DOHH2 (cell line): ENCODE results near the gene RNF26.

Experiments used
- H3F3A ChIP-seq: fragments of 200-600 bp; sonication (generic), shearing (Covaris generic); 2 replicates; pipeline ENCODE4 v1.6.0; 2016; ENCODE audit warnings: antibody characterized with exemption, mild to moderate bottlenecking; ENCODE audit not compliant: control insufficient read depth, insufficient read depth
- H3K27ac ChIP-seq: fragments of 200-600 bp; sonication (generic); 2 replicates; pipeline ENCODE4 v1.5.1; 2014; ENCODE audit warnings: low read depth, mild to moderate bottlenecking, low read length, moderate library complexity
- H3K27me3 ChIP-seq: fragments of 200-600 bp; sonication (generic); 2 replicates; pipeline ENCODE4 v1.6.1; 2014; ENCODE audit warnings: mild to moderate bottlenecking, low read length, mixed read lengths; ENCODE audit not compliant: control insufficient read depth
- H3K36me3 ChIP-seq: fragments of 200-600 bp; sonication (generic); 2 replicates; pipeline ENCODE4 v1.6.1; 2014; ENCODE audit warnings: mild to moderate bottlenecking, low read length, moderate library complexity, mixed read lengths; ENCODE audit not compliant: control insufficient read depth
- H3K4me1 ChIP-seq: fragments of 200-600 bp; sonication (generic); 2 replicates; pipeline ENCODE4 v1.6.1; 2014; ENCODE audit warnings: mild to moderate bottlenecking, low read length, mixed read lengths; ENCODE audit not compliant: control insufficient read depth
- H3K4me2 ChIP-seq: fragments of 200-600 bp; sonication (generic); 2 replicates; pipeline ENCODE4 v1.6.0; 2014; ENCODE audit warnings: mild to moderate bottlenecking, low read length, moderate library complexity
- H3K4me3 ChIP-seq: fragments of 200-600 bp; sonication (generic); 2 replicates; pipeline ENCODE4 v1.5.1; 2014; ENCODE audit warnings: mild to moderate bottlenecking, low read length, mixed read lengths
- H3K79me2 ChIP-seq: fragments of 200-600 bp; sonication (generic); 2 replicates; pipeline ENCODE4 v1.6.1; 2014; ENCODE audit warnings: mild to moderate bottlenecking, low read length, mixed read lengths; ENCODE audit not compliant: control insufficient read depth
- H3K9me2 ChIP-seq: fragments of 200-600 bp; sonication (generic); replicated peaks from 2 replicates; pipeline ENCODE4 v1.6.1; 2014; ENCODE audit warnings: mild to moderate bottlenecking, low read length, mixed read lengths; ENCODE audit not compliant: control insufficient read depth
- H3K9me3 ChIP-seq: fragments of 200-600 bp; sonication (generic); 2 replicates; pipeline ENCODE4 v1.6.1; 2014; ENCODE audit warnings: antibody characterized with exemption, low read length, mixed read lengths; ENCODE audit not compliant: control insufficient read depth, insufficient read depth
- H4K20me1 ChIP-seq: fragments of 200-600 bp; sonication (generic); 2 replicates; pipeline ENCODE4 v1.6.0; 2014; ENCODE audit warnings: low read depth, mild to moderate bottlenecking, antibody characterized with exemption, low read length, moderate library complexity; ENCODE audit not compliant: control insufficient read depth, insufficient read depth
- EZH2phosphoT487 ChIP-seq: fragments of 200-600 bp; sonication (generic); IDR thresholded peaks from 2 replicates; pipeline ENCODE4 v1.6.1; 2017; ENCODE audit warnings: borderline replicate concordance, mild to moderate bottlenecking, antibody characterized with exemption, low read length, moderate library complexity, mixed read lengths
- TF ChIP-seq, protein P1 (sequence below): fragments of 200-600 bp; sonication (generic); IDR thresholded peaks from one replicate; pipeline ENCODE4 v1.5.1; 2014; ENCODE audit warnings: antibody characterized with exemption, mild to moderate bottlenecking, low read depth, low read length; ENCODE audit not compliant: poor library complexity, severe bottlenecking

The RNF26 gene

DNA sequence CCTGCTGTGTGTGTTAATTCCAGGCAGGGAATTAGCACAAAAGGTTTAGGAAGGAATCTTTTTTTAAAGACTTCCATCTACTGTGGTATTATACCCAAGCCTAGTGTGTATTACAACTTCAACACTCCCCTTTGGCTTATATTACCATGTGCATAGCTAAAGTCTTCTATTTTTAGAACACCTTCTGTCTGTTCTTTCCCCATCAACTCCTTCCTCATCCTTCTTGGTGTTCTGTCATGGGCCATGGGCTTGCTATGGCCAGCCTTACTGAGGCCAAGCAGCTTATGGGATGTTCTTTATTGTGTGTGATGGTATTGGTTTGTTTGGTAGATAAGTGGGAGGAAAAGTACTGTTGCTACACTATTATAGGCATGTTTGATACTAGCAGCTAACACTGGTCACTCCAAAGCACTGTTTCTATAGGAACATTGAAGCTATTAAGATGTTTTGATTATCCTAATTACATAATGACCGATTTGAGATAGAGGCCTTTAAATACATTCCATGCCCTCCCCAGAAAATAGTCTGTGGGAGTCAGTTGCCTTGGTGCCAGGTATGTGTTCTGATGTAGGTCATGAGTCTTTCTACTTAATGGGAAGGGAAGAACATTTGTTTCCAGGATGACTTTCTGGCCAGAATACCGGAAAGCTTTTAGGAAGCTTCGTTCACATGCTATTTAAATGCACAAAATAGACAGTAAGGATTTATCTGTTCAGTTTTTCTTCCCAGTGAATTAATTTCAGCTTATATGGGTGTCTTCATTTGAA, 33.9 kb upstream of the RNF26 start:
- H3K27ac ChIP-seq: no peak overlapping the region
- H3K9me2 ChIP-seq: no peaks in the 10 kb centered on the region
- H3K36me3 ChIP-seq: peaks cover 77% of the 10 kb centered on the region
- no peak overlapping the region for H3K4me3 ChIP-seq
- no peaks in the 10 kb centered on the region for H3K27me3 ChIP-seq
- H4K20me1 ChIP-seq: no peaks in the 10 kb centered on the region
- no peaks in the 10 kb centered on the region for H3K9me3 ChIP-seq
- no peak overlapping the region for H3K4me2 ChIP-seq
- H3F3A ChIP-seq: 0 out of 2 replicates have a peak, but pooled peaks cover 3% of the 10 kb centered on the region
- no peaks in the 10 kb centered on the region for H3K79me2 ChIP-seq
- no peak for TF ChIP-seq EZH2phosphoT487
- TF ChIP-seq, protein P1, sequence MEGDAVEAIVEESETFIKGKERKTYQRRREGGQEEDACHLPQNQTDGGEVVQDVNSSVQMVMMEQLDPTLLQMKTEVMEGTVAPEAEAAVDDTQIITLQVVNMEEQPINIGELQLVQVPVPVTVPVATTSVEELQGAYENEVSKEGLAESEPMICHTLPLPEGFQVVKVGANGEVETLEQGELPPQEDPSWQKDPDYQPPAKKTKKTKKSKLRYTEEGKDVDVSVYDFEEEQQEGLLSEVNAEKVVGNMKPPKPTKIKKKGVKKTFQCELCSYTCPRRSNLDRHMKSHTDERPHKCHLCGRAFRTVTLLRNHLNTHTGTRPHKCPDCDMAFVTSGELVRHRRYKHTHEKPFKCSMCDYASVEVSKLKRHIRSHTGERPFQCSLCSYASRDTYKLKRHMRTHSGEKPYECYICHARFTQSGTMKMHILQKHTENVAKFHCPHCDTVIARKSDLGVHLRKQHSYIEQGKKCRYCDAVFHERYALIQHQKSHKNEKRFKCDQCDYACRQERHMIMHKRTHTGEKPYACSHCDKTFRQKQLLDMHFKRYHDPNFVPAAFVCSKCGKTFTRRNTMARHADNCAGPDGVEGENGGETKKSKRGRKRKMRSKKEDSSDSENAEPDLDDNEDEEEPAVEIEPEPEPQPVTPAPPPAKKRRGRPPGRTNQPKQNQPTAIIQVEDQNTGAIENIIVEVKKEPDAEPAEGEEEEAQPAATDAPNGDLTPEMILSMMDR: no peak
- no peaks in the 10 kb centered on the region for H3K4me1 ChIP-seq

DNA sequence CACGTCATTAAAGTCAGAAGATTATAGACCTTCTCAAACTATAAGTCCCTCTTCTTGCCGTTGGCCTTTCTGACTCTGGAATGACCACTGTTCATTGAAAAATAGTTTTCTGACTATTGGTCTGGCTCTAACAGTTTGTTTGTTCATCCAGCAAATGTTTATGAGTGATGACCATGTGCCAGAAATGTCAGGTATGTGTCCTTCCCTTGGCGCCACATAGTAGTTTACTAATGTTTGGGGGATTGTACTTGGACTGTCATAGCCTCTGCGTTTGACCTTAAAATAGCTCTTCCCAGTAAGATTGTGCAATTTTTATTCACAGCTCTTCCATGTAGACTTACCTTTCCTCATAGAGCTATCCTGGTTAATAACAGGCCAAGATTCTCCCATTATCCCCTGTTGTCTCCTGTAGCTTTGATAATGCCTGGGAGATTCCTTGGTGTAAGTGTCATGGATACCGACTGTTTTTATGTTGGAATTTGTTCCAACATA, 31.1 kb upstream of the RNF26 start:
- no peaks in the 10 kb centered on the region for H3K9me2 ChIP-seq
- no peak overlapping the region for H3K4me2 ChIP-seq
- no peaks in the 10 kb centered on the region for H3K4me1 ChIP-seq
- no peaks in the 10 kb centered on the region for H3K79me2 ChIP-seq
- no peaks in the 10 kb centered on the region for H4K20me1 ChIP-seq
- TF ChIP-seq, protein P1: no peak
- no peak for TF ChIP-seq EZH2phosphoT487
- peaks cover 65% of the 10 kb centered on the region for H3K36me3 ChIP-seq
- H3K27me3 ChIP-seq: no peaks in the 10 kb centered on the region
- peaks cover 6% of the 10 kb centered on the region; the same call in 1 of the 2 replicates for H3F3A ChIP-seq
- no peak overlapping the region for H3K27ac ChIP-seq
- H3K4me3 ChIP-seq: no peak overlapping the region
- no peaks in the 10 kb centered on the region for H3K9me3 ChIP-seq

DNA sequence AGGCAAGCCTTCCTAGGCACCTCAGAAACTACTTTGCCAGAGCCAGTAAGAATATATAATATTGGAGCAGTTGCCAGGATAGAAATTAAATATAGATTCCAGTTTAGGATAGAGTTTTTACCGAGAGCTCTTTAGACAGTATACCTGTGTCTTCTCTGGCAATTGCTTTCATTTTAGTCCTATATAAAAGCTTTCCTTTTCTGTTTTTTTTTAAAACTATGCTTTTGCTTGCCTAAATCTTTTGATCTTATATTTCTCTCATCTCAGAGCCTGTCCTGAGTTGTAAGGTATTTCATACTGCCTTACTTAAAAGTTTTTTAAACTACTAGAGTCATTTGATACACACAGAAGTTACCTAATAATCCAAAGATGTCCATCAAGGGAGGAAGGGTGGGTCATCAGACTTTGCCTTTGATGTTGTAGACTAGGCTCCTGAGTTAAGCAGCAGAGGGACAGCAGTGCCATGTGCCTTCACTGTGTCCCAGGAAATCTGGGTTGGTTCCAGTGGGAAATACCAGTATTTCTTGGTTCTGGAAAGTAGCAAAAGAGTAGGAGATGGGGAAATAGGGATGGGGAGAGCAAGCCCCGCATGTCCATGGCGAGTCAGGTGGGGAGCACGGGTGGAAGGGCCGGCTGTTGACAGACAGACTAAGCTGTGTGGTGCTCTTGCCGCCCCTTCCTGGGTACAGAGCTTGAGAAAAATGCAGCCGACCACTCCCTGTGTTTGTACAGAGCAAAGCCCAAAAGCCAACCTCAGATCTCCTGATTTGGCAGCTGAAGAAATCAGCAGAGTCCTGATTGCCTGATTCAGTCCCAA, 28.6 kb upstream of the RNF26 start:
- H3K36me3 ChIP-seq: peaks cover 40% of the 10 kb centered on the region
- H3K9me3 ChIP-seq: no peaks in the 10 kb centered on the region
- no peaks in the 10 kb centered on the region for H3K79me2 ChIP-seq
- H3K4me2 ChIP-seq: no peak overlapping the region
- no peaks in the 10 kb centered on the region for H3K27me3 ChIP-seq
- H3K4me1 ChIP-seq: no peaks in the 10 kb centered on the region
- no peaks in the 10 kb centered on the region for H3K9me2 ChIP-seq
- TF ChIP-seq EZH2phosphoT487: no peak
- TF ChIP-seq, protein P1: no peak
- H3F3A ChIP-seq: peaks cover 3% of the 10 kb centered on the region; the same call in 1 of the 2 replicates
- no peak overlapping the region for H3K4me3 ChIP-seq
- H4K20me1 ChIP-seq: no peaks in the 10 kb centered on the region
- no peak overlapping the region for H3K27ac ChIP-seq
